ENCODE results near the gene P4HA2.

Gene P4HA2
- total RNA-seq: 0 to 0.30 (median 0.16) reads per million in 4 donors

GRCh38 chr5:132227485-132228240, at the start of gene P4HA2:
TSS of gene P4HA2 (minus strand) at chr5:132227853. CDS start at chr5:132218626, 9,227 bp downstream.
- DNase-seq: peak in 2 of 5 donors; percentile 6 to 36

DNA sequence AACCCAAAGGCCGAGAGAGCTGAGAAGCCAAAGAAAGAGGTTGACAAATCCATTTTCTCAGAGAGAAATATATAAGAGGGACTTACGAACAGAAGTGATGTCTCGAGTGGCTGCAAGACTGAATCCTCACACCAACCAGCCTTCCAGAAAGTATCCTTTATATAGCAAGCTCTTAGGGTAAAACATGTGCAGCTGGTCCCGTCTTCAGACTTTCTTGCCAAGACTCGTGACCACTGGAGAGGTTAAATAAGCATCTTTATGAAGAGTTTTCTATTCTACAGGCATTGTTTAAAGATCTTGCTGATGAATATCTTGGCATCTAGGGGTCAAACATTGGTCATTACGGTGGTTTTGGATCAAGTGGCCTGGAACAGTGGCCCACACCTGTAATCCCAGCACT, 49.6 kb upstream of the P4HA2 start:
- DNase-seq: no peak

- no peak for DNase-seq
Observed at GRCh38 chr5:132275367-132276220, 47.9 kb upstream of the P4HA2 start.

GRCh38 chr5:132274050-132274792, 46.6 kb upstream of the P4HA2 start:
- DNase-seq: no peak

GRCh38 chr5:132273631-132274030, 46.0 kb upstream of the P4HA2 start:
- no peak for DNase-seq

DNA sequence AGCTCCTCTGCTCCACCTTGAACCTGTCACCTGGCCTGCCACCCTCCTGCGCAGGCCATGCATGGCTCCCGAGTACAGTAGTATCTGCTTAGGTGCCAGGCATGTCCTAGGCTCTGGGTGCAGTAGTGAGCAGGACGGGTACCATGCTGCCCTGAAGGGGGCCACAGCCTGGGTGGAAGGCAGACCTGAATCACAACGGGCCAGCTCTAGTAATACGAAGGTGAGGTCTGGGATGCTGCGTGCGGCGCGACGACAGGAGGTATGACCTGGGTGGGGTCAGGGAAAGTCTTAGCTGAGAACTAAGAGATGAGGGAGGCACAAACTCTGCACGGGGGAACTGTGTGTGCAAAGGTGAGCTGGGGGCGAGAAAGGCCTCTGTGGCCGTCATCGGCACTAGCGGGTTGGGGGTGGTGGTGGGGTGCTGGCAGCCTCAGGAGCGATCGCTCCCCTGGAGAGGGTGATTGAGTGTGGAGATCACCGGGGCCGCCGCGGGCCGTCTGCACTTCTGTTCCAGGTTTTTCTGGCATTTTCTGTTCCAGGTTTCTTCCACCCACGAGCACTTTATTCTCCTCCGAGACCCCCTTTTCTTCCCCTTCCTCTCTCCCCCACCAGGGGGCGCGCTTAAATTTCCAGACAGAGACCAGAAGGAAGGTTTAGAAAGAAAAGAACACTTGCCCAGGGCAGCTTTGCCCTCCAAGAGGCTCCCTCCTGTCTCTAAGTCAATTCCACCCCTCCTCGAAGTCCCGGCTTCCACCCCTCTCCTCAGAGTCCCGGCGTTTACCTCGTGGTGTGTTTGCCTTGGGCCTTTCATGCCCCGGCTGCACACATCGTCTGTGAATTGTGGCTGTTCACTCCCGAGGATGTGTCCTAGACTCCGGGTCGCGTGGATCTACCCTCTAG, 44.9 kb upstream of the P4HA2 start:
- DNase-seq: peak in 4 of 5 donors; percentile 32 to 49 (median 40)

- peak in 1 of 5 donors; percentile 13 for DNase-seq
Observed at GRCh38 chr5:132271251-132272246, 43.9 kb upstream of the P4HA2 start.

DNA sequence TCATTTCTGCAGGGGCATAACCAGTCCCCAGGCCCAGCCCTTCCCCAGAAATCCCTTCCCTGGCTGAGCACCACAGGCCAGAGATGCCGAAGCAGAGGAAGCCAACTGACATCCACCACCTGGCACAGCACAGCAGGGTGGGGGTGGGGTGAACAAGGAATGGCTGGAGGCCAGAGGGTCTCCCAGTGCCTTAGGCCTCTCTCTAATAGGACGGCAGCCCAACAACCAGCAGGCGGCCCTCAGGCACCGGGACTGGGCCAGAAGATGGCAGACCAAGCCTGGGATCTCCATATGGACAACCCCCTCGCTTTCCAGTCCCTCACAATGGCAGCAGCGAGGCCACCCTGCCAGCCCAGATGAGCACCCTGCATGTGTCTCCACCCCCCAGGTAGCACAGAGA, 43.1 kb upstream of the P4HA2 start:
- DNase-seq: no peak

- DNase-seq: no peak
Observed at GRCh38 chr5:132270335-132270665, 42.6 kb upstream of the P4HA2 start.

GRCh38 chr5:132269635-132270334, 42.1 kb upstream of the P4HA2 start:
- DNase-seq: no peak

GRCh38 chr5:132268769-132269551, 41.3 kb upstream of the P4HA2 start:
- DNase-seq: no peak

- no peak for DNase-seq
Observed at GRCh38 chr5:132267931-132268768, 40.5 kb upstream of the P4HA2 start.

DNA sequence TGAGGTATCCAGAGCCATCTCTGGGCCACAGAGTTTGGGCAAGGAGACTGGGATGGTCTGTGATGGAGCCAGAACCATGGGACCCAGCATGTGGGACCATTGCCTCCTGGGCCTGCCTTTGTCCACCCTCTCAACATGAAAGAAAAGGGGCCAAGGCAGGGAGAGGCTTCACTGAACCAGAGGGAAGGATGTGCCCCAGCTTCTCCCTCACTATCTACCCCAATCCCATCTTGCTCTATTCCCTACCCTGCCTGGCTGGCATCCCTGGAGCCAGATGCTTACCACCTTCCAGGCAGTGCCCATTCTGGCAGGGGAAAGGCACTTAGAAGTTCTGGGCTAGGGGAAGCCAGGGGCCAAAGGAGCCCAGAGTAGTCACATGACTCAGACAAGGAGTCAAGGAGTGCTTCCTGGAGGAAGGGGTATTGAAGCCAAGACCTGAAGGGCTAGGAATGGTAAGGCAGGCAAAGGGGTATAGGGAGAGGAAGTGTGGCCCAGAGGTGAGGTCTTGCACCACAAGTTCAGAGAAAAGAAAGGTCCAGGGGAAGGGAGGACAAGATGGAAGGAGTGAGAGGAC, 39.6 kb upstream of the P4HA2 start:
- no peak for DNase-seq

DNA sequence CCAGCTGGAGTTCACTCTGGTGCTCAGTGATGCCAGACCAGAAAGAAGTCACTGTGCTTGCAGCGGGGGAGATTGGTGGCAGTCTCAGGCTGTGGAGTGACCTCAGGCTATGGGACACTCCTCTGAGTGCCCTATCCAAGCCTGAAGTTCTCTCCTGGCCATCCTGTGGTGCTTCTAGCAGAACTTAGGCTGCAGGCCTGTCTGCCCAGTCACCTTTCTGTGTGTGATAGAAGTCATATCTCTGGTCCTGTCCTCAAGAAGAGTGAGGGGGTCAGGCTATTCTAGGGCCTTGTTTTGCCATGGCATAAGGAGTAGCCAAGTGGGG, 39.1 kb upstream of the P4HA2 start:
- DNase-seq: no peak

- no peak for DNase-seq
Observed at GRCh38 chr5:132266031-132266835, 38.6 kb upstream of the P4HA2 start.

DNA sequence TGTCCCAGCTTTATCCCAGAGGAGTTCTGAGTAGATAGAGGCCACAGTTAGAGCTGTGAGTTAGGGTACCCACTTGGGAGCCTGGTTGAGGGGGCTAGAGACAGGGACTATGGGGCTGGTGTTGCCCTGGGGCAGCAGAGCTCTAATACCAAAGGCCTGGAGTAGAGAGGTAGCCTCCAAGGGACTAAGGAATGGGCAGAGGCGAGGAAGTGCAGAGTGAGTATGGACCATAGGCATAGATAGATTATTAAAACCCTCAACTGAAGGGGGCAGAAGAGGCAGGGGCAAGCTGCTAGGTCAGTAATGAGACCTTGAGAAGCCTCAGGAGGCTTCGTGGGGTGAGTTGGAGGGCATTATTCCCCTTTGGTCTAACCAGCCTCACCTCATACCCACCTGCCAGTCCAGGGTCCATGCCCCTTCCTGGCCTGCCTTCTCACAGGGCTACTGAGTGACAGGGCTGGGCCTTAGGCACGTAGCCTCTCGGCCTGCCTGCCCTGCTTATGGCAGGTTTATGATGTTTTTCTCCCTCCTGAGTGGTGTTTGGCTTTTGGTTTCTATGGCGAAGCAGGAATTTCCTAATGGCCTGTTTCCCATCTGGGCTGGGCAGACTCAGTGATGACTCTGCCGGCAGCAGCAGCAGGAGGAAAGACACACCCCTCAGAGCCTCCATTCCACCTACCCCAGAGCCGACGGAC, 37.8 kb upstream of the P4HA2 start:
- no peak for DNase-seq

Measured in T-helper 1 cell (primary cell).